22Rv1 (cell line): ENCODE results near the gene IGSF8.

Experiments
- ZFX ChIP-seq: fragments of 450-650 bp; IDR thresholded peaks from 2 replicates; pipeline ENCODE4 v1.6.1; 2017; ENCODE audit warnings: antibody characterized with exemption, borderline replicate concordance
- TF ChIP-seq, protein P1 (sequence below): fragments of 450-650 bp; IDR thresholded peaks from 2 replicates; pipeline ENCODE4 v1.5.1; 2017; ENCODE audit warnings: mild to moderate bottlenecking

DNA sequence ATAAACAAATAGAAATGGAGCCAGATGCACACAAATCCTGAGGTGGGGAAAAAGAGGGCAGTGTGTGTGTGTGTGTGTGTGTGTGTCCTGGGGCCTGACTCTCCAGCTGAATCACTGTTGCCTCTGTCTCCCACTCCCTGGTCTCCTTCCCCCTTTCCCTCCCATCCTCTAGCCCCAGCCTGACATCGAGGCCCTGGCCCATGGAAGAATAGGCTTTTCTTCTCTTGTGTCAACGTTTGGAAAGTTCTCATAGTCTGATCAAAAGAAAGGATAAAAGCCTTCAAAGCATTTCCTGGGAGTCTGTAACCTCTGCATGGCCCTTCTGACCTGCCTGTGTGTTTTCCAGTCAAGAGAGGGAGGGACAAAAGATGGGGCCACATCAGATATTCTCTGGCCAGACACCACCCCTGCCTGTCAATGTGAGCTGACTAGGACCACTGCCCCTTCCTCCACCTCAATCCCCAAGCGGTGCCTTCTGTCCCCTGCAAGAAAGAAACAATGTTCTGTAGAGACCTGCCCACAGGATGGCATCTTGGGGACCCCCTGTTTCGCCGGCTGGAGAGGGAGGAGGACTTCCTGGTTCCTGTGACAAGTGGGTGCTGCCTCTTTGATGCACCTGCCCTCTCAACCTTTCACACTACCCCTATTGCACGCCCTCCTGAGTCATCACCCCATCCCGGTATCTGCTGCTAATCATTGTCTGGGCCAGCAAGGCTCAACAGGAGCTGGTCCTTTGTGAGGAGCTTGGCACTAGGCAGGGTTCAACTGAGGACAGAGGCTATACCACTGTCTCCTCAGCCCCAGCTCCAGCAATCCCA lies 44.7 kb downstream of the IGSF8 start:
- TF ChIP-seq, protein P1, sequence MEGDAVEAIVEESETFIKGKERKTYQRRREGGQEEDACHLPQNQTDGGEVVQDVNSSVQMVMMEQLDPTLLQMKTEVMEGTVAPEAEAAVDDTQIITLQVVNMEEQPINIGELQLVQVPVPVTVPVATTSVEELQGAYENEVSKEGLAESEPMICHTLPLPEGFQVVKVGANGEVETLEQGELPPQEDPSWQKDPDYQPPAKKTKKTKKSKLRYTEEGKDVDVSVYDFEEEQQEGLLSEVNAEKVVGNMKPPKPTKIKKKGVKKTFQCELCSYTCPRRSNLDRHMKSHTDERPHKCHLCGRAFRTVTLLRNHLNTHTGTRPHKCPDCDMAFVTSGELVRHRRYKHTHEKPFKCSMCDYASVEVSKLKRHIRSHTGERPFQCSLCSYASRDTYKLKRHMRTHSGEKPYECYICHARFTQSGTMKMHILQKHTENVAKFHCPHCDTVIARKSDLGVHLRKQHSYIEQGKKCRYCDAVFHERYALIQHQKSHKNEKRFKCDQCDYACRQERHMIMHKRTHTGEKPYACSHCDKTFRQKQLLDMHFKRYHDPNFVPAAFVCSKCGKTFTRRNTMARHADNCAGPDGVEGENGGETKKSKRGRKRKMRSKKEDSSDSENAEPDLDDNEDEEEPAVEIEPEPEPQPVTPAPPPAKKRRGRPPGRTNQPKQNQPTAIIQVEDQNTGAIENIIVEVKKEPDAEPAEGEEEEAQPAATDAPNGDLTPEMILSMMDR, result no peak
- TF ChIP-seq ZFX, result no peak
